HFFc6 (cell line): ENCODE data around the gene RIC8A. TPM values are rescaled to one million over a fixed set of nuclear protein-coding genes. Genes with fewer than 3 reads are reported as not detected.
A peak's percentile ranks its signal among the peaks of the same experiment; 100 is the strongest.

ENCODE experiments used
- DNase-seq: peaks from one replicate; pipeline ENCODE4 v3.0.0-alpha.2; 2018
- H3K27ac Mint-ChIP-seq: 2 replicates; pipeline ENCODE4 v1.8.0; 2020; ENCODE audit warnings: mild to moderate bottlenecking, mixed read lengths
- H3K27me3 Mint-ChIP-seq: 2 replicates; pipeline ENCODE4 v1.8.0; 2021; ENCODE audit warnings: mild to moderate bottlenecking, moderate library complexity, mixed read lengths; ENCODE audit not compliant: insufficient read depth
- H3K36me3 Mint-ChIP-seq: 2 replicates; pipeline ENCODE4 v1.8.0; 2021; ENCODE audit warnings: low read depth, mixed read lengths
- H3K4me1 Mint-ChIP-seq: 2 replicates; pipeline ENCODE4 v1.8.0; 2020; ENCODE audit warnings: low read depth, mixed read lengths
- H3K4me3 Mint-ChIP-seq: 2 replicates; pipeline ENCODE4 v1.8.0; 2020; ENCODE audit warnings: mild to moderate bottlenecking, moderate library complexity, mixed read lengths
- H3K9me3 Mint-ChIP-seq: 2 replicates; pipeline ENCODE4 v1.8.0; 2020; ENCODE audit warnings: mild to moderate bottlenecking, mixed read lengths
- total RNA-seq, 6 experiments: library from RNA; stranded (reverse); fragmentation: NEBNext Ultra II Directional; extraction: Animal tissue kit (Norgen Biotek cat#: 25700); gene quantifications; 2 replicates in 1 of 6; 3 replicates in 5 of 6; pipeline ENCODE4 v1.2.3, GENCODE V29; 2021
- TF ChIP-seq, protein P1 (sequence below): fragments of 200-600 bp; sonication (generic); IDR thresholded peaks from 2 replicates; pipeline ENCODE4 v1.5.0; 2021; ENCODE audit warnings: antibody characterized with exemption, mild to moderate bottlenecking

The RIC8A gene
- total RNA-seq, 6 experiments from 2014 or later, result 163 to 194 (median 164) TPM

DNA sequence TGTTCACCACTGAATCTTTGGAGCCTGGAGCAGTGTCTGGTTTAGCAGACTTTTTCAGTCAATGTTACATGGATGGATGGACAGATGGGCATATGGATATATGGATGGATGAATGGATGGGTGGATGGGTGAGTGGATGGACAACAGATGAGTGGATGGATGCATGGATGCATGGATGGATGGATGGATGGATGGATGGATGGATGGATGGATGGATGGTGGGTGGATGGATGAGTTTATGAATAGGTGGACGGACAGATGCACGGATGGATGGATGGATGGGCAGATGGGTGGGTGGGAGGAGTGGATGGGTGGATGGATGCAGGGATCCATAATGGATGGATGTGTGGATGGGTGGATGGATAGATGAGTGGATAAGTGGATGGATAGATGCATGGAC lies 48.3 kb downstream of the RIC8A start:
- TF ChIP-seq, protein P1, sequence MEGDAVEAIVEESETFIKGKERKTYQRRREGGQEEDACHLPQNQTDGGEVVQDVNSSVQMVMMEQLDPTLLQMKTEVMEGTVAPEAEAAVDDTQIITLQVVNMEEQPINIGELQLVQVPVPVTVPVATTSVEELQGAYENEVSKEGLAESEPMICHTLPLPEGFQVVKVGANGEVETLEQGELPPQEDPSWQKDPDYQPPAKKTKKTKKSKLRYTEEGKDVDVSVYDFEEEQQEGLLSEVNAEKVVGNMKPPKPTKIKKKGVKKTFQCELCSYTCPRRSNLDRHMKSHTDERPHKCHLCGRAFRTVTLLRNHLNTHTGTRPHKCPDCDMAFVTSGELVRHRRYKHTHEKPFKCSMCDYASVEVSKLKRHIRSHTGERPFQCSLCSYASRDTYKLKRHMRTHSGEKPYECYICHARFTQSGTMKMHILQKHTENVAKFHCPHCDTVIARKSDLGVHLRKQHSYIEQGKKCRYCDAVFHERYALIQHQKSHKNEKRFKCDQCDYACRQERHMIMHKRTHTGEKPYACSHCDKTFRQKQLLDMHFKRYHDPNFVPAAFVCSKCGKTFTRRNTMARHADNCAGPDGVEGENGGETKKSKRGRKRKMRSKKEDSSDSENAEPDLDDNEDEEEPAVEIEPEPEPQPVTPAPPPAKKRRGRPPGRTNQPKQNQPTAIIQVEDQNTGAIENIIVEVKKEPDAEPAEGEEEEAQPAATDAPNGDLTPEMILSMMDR, result no peak
- Mint-ChIP-seq H3K9me3 (no peaks in the 10 kb centered on the region; the same call in 1 of the 2 replicates), H3K36me3 (peaks cover 16% of the 10 kb centered on the region; the same call in 1 of the 2 replicates), H3K27me3 (peaks cover 23% of the 10 kb centered on the region), H3K27ac (no peak overlapping the region), H3K4me3 (no peak overlapping the region), H3K4me1 (no peaks in the 10 kb centered on the region)
- no peak for DNase-seq

DNA sequence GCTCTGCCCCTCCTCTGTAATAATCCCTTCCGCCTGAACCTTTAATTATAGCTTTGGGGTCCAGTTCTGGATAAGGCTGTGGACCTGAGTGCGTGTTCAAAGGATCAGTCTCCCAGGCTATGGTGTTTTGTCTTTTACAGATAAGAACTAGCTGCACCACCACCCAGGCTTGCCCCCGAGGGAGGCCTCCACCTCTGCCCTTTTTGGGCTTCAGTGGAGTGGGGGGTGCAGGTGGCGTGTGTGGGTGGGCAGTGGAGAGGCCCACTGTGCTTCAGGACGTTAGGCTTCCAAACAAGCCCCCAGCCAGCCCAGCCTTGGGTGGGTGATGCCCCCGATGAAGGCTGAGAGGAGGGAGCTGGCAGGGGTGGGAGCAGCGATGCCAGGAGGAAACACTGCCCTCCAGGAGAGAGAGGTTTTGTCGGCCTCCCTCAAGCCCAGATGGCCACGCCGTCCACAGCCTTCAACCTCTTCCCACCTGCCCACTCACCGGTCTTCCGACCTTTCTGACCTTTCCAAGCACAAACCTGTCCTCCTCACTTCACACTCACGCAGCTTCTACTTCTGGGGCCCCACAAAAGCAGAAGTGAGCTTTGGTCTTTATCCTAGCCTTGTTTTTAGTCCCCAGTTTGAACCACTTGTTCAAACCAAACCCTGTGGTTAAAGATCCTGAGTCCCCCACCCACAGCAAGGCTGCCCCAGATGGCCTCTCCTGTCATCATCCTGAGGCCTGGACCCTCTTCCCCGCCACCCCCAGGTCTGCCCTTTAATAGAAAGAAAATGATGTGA lies 49.6 kb downstream of the RIC8A start:
- Mint-ChIP-seq H3K36me3 (peaks cover 6% of the 10 kb centered on the region; the same call in 1 of the 2 replicates), H3K27me3 (peaks cover 23% of the 10 kb centered on the region), H3K9me3 (no peaks in the 10 kb centered on the region; the same call in 1 of the 2 replicates), H3K4me1 (no peaks in the 10 kb centered on the region), H3K4me3 (no peak overlapping the region), H3K27ac (no peak overlapping the region)
- TF ChIP-seq, protein P1, result no peak
- no peak for DNase-seq

DNA sequence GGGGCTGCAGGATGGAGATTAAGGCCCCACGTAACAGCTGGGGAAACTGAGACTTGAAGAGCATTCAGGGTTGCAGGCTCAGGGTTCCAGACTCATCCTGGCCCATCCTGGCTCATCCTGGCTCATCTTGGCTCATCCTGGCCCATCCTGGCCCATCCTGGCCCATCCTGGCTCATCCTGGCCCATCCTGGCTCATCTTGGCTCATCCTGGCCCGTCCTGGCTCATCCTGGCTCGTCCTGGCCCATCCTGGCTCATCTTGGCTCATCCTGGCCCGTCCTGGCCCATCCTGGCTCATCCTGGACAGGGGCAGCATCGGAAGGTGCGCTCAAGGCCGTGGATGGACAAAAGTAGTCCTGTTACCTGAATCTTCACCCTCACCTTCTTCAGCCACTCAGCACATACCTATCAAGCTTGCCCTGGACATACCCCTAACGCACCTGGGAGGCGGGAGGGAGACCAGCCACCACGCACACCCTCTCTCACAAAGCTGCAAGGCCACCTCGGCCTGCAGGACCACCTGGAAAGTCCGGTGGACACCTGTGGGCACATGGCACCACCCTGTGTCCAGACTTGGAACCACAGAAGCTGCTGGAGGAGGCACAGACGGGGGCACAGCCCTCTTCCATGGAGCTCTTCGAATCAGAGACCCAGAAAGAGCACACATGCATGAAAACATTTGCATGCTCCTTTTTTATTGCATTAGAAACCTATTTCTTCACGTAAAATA lies 50.4 kb downstream of the RIC8A start:
- H3K27ac Mint-ChIP-seq, result no peak overlapping the region
- H3K4me3 Mint-ChIP-seq, result no peak overlapping the region
- peaks cover 23% of the 10 kb centered on the region for H3K27me3 Mint-ChIP-seq
- H3K36me3 Mint-ChIP-seq, result no peaks in the 10 kb centered on the region
- TF ChIP-seq, protein P1, result peak; percentile 22; the same call in 1 of the 2 replicates
- H3K4me1 Mint-ChIP-seq, result no peaks in the 10 kb centered on the region
- DNase-seq, result no peak
- H3K9me3 Mint-ChIP-seq, result no peaks in the 10 kb centered on the region; the same call in 1 of the 2 replicates

DNA sequence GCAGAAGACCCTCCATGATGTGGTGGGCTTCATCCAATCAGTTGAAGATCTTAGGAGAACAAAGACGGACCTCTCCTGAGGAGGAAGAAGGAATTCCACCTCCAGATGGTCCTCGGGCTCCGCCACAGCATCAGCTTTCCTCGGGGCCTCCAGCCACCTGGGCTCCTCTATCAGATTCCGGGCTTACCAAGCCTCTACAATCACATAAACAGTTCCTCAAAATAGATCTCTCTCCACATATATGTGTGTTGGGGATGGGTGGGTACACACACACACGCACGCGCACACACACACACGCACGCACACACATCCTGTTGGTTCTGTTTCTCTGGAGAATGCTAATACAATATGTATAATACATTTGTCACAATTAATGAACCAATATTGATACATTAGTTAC lies 51.9 kb downstream of the RIC8A start:
- no peaks in the 10 kb centered on the region; the same call in 1 of the 2 replicates for H3K9me3 Mint-ChIP-seq
- TF ChIP-seq, protein P1, result no peak
- H3K27ac Mint-ChIP-seq, result no peak overlapping the region
- no peak for DNase-seq
- no peaks in the 10 kb centered on the region for H3K36me3 Mint-ChIP-seq
- no peak overlapping the region for H3K4me3 Mint-ChIP-seq
- peaks cover 23% of the 10 kb centered on the region for H3K27me3 Mint-ChIP-seq
- H3K4me1 Mint-ChIP-seq, result no peaks in the 10 kb centered on the region

DNA sequence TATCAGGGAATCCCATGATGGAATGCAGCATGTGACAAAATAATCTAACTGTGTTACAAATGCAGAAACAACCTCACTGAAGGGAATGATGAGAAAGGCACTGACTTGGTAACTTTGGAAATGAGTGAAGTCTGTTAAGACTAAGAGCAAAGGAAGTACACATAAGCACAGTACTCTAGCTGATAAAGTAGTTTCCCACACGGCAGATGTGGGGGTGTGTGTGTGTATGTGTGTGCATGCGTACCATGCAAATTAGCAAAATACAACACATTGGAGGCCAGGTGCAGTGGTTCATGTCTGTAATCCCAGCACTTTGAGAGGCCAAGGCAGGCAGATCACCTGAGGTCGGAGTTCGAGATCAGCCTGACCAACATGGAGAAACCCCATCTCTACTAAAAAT lies 54.1 kb downstream of the RIC8A start:
- peaks cover 23% of the 10 kb centered on the region for H3K27me3 Mint-ChIP-seq
- TF ChIP-seq, protein P1, result no peak
- no peak overlapping the region for H3K4me3 Mint-ChIP-seq
- no peaks in the 10 kb centered on the region; the same call in 1 of the 2 replicates for H3K9me3 Mint-ChIP-seq
- H3K27ac Mint-ChIP-seq, result no peak overlapping the region
- DNase-seq, result no peak
- no peaks in the 10 kb centered on the region for H3K36me3 Mint-ChIP-seq
- no peaks in the 10 kb centered on the region for H3K4me1 Mint-ChIP-seq

Other genes starting within 250 kb of the RIC8A start
- not detected for gene SCGB1C1, start 14.6 kb upstream of the RIC8A start, total RNA-seq
- gene BET1L, start 309 bp upstream of the RIC8A start, total RNA-seq, result 10 to 100 TPM; 63.5 to 76.9 (median 67.2) TPM
- gene SIRT3, start 28.6 kb downstream of the RIC8A start, total RNA-seq, result 10 to 100 TPM in 4 of 6 experiments, 1 to 10 TPM in 2; 8.0 to 10.9 (median 10.2) TPM
- 100 to 1,000 TPM; 167 to 180 (median 172) TPM for gene PSMD13, start 29.3 kb downstream of the RIC8A start, total RNA-seq
- gene NLRP6, start 70.7 kb downstream of the RIC8A start, total RNA-seq, result not detected
- 10 to 100 TPM in 4 of 6 experiments, 1 to 10 TPM in 2; 9.7 to 12.2 (median 11.4) TPM for gene PGGHG, start 81.4 kb downstream of the RIC8A start, total RNA-seq
- gene IFITM5, start 91.8 kb downstream of the RIC8A start, total RNA-seq, result not detected
- gene IFITM2, start 100.1 kb downstream of the RIC8A start, total RNA-seq, result 100 to 1,000 TPM; 257 to 325 (median 291) TPM
- gene IFITM1, start 106.3 kb downstream of the RIC8A start, total RNA-seq, result 10 to 100 TPM; 23.5 to 36.1 (median 30.0) TPM
- 100 to 1,000 TPM; 399 to 531 (median 452) TPM for gene IFITM3, start 113.2 kb downstream of the RIC8A start, total RNA-seq
- 10 to 100 TPM in 1 of 6 experiments, 1 to 10 TPM in 5; 6.4 to 12.1 (median 8.4) TPM for gene B4GALNT4, start 161.8 kb downstream of the RIC8A start, total RNA-seq
- 1 to 10 TPM; 2.5 to 3.3 (median 2.9) TPM for gene PKP3, start 186.5 kb downstream of the RIC8A start, total RNA-seq
- gene SIGIRR, start 207.3 kb downstream of the RIC8A start, total RNA-seq, result 10 to 100 TPM; 15.9 to 21.6 (median 18.7) TPM
- gene ANO9, start 234.3 kb downstream of the RIC8A start, total RNA-seq, result not detected
- gene PTDSS2, start 242.6 kb downstream of the RIC8A start, total RNA-seq, result 10 to 100 TPM; 23.3 to 34.5 (median 27.2) TPM